ENCODE measurements around the gene ZBED3. TPM values are rescaled to one million over a fixed set of nuclear protein-coding genes. Genes with fewer than 3 reads are reported as not detected.

Gene ZBED3
- polyA plus RNA-seq, 3 donors from 2014 or later = 0.14 to 2.2 (median 1.5) TPM

- H3K9me3 Mint-ChIP-seq = no peaks in the 10 kb centered on the region
- H3K36me3 Mint-ChIP-seq = no peaks in the 10 kb centered on the region
- no peak for DNase-seq
- no peak overlapping the region for H3K27ac Mint-ChIP-seq
- H3K4me3 Mint-ChIP-seq = no peak overlapping the region
- H3K4me1 Mint-ChIP-seq = no peaks in the 10 kb centered on the region
- peaks cover 5 to 23% (median 12%) of the 10 kb centered on the region in 3 donors for H3K27me3 Mint-ChIP-seq (ENCODE audit: low read depth in 3 of 3)
Measured at GRCh38 chr5:77022511-77023417, 64.3 kb downstream of the ZBED3 start.

Other genes with a start within 250 kb of the ZBED3 start
- gene S100Z, start 237.3 kb downstream of the ZBED3 start, polyA plus RNA-seq = 1 to 10 TPM in 1 of 3 donors, under 1 TPM in 1, not detected in 1; 0.73 to 2.5 TPM
- not detected for gene CRHBP, start 134.2 kb downstream of the ZBED3 start, polyA plus RNA-seq
- gene AGGF1, start 56.9 kb downstream of the ZBED3 start, polyA plus RNA-seq = 10 to 100 TPM; 16.1 to 38.4 (median 17.9) TPM
- gene PDE8B, start 123.4 kb upstream of the ZBED3 start, polyA plus RNA-seq = under 1 TPM in 1 of 3 donors, not detected in 2; 0.30 TPM

All from immature natural killer cell (primary cell).